LoVo (cell line): ENCODE data around the gene RALY.

Experiments used
- DNase-seq: peaks from one replicate; pipeline ENCODE4 v3.0.0-alpha.2; 2016; ENCODE audit warnings: low spot score

RALY gene

GRCh38 chr20:34082232-34082887, 88.6 kb downstream of the RALY start:
- DNase-seq, result no peak

DNA sequence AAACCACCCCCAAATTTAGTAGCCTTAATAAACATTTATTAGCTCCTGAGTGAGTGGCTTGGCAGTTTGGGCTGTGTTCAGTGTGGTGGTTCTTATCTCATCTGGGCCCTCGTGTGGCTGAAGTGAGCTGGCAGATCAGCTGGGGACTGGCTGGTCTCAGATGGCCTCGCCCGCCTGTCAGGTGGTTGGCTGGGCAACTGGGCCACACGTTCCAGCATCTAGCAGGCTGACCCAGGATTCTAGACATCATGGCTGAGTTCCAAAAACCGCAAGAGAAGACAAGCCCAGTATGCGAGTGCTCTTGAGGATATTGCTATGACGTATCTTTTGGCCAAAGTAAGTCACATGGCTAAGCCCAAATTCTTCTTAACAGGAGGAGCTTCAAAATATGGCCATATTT, 89.4 kb downstream of the RALY start:
- peak; percentile 52 for DNase-seq

DNA sequence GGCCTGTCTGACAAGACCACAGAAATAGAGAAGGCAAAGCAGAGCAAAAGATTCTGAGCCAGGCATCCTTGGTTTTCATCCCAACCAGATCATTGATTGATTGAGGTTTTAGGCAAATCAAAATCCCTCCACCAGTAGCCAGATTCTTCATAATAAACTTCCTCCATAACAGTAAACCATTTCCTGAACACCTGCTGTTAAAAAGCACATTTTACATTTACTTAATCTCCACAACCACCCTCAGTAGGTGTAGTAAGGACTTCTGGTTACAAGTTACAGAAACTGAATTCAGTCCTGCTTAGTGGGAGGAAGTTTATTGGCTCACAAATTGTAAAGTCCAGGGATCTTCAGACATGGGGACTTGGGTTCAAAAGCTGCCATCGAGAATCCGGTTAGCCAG, 90.1 kb downstream of the RALY start:
- DNase-seq, result no peak

- no peak for DNase-seq
These were observed 90.7 kb downstream of the RALY start for GRCh38 chr20:34084227-34084923.

DNA sequence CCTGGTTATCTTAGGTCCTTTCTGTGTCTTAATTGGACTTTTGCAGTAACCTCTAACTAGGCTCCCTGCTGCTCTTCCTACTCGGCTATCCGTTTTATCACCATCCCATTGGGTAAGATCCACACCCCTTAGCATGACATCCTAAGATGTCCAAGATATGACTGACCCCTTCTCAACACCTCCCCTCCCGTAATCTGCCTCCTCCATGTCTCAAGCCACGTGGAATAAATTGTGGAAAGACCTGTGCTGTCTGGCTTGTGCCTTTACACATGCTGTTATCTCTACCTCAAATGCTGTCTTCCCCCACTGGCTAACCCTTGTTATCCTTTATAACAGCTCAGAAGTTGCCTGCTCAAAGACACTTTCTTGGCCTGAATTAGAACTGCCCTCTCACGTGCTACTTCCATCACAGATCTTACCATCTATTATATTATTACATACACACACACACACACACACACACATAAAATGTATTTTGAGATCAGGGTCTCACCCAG, 91.9 kb downstream of the RALY start:
- no peak for DNase-seq

- DNase-seq, result no peak
These were observed 94.8 kb downstream of the RALY start for GRCh38 chr20:34088305-34089174.

- DNase-seq, result no peak
These were observed 95.4 kb downstream of the RALY start for GRCh38 chr20:34089175-34089479.

- DNase-seq, result no peak
These were observed 96.1 kb downstream of the RALY start for GRCh38 chr20:34089655-34090345.

- DNase-seq, result no peak
These were observed 96.9 kb downstream of the RALY start for GRCh38 chr20:34090645-34091044.

DNA sequence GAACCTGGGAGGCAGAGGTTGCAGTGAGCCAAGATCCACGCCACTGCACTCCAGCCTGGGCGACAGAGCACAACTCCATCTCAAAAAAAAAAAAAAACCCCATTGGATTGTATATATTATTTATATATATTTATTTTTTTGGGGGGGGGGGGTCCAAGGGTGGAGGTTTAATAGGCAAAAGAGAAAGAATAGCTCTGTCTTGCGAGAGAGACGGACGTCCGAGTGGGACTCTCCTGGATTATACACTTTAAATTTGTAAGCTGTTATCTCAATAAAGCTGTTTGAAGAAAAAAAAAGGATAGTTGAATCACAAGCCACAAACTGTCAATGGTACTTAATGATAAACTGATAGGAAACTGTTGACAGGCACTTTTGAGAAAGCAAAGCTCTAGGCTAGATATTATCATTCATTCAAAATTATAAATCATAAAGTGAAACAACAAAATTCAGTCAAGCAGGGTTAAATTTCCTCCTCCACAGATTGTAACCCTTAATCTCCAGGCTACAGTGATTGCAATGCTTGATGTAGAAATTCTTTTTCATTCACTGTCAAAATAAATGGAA, 98.0 kb downstream of the RALY start:
- no peak for DNase-seq

GRCh38 chr20:34093895-34094294, 100.2 kb downstream of the RALY start:
- no peak for DNase-seq

GRCh38 chr20:34095825-34096224, 102.1 kb downstream of the RALY start:
- no peak for DNase-seq

DNA sequence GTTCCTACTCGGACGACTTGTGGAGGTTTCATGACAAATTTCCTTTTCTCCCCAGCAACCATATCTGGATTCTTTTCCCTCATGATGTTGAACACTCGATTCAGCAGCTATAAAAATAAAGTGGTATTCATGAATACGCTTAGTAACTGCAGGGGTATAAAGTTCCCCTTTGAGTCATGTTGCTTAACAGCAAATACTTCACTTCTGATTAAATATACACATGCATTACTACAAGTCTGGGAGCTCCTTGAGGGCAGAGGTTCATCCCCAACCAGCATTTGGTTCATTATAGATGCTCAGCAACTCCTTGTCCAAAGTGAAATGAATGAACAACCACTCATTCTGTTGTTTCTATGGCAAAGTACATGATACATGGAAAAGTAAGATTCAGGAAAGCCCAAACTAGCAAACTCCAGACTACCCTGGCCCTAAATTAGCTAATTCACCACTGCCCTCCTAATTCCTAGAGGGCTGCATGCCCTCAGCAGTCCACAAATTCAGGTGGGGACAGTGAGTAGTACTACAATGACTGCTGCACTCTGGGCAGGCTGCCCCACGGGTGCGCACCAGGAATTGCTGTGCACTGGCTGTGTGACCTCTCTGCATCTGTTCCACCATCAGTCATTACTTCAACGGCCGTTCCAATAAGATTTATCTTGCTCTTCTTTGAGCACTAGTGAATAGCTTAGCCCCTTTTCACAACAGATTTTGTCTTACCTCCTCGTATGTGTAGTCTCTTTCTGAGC, 103.2 kb downstream of the RALY start:
- no peak for DNase-seq

DNA sequence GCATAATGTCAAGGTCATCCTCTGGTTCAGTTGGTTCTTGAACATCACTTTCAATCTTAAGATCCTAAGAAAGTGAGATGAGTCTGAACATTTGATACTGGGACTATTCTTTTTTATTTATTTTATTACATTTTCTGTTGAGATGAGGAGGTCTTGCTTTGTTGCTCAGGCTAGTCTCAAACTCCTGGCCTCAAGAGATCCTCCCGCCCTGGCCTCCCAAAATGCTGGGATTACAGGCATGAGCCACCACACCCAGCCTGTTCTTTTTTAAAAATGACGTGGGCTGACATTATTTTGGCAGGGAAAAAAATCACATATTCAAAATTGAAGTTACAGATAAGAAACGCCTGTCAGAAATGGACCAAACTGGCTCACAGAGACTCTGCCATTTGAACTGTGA, 104.9 kb downstream of the RALY start:
- no peak for DNase-seq

GRCh38 chr20:34099675-34100074, 106.0 kb downstream of the RALY start:
- no peak for DNase-seq

DNA sequence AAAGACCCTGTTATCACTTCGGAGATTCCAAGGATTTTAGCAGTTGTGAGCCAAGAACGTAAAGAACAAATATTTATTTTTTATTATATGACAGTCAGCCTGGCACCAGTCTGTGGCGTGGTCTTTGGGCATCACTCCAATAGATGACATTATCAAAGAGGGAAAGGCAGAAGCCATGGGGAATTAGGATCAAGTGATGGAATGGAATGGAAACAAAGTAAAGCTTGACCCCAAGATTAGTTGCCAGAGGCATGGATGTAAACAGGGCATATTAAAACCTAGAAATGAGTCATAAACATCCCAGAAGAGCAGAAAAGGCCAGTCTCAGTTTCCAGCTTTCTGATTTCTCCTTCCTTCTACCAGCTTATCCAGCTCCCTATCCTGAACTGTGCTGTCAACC, 106.9 kb downstream of the RALY start:
- no peak for DNase-seq

DNA sequence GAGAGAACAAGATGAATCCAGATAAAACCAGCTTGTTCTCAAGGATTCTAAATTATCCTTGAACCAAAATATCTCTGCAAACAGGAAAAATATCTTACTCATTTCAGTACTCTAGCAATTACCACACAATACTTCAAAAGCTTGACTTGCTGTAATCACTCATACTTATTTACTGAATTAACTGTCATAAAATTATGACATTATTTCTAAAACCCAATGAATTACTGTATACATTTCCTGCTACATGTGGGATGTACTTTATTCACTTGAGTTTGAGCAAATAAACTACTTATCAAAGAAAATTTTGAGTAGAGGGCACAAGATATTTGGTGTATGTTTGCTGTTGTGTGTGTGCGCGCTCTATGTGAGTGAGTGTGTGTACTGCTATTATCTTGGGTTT, 108.6 kb downstream of the RALY start:
- no peak for DNase-seq

GRCh38 chr20:34104059-34104458, 110.3 kb downstream of the RALY start:
- no peak for DNase-seq

DNA sequence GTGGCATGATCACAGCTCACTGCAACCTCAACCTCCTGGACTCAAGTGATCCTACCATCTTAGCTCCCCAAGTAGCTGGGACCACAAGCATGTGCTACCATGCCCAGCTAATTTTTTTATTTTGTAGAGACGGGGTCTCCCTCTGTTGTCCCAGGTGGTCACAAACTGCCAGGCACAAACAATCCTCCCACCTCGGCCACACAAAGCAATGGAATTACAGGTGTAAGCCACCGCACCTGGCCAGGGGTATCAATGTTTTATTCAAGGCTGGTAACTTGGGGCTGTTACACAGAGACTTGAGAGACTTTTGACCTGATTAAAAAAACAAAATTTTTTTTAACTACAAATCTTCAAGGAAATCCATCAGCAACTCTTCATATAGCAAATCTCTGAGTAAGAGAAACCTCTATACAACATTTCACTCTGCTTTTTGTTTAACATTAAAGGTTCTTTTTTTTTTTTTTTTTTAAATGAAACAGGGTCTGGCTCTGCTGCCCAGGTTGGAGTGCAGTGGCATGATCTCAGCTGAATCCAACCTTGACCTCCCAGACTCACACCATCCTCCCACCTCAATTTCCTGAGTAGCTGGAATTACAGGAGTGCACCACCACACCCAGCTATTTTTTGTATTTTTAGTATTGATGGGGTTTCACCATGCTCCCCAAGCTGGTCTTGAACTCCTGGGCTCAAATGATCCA, 112.4 kb downstream of the RALY start:
- no peak for DNase-seq

- no peak for DNase-seq
These were observed 115.0 kb downstream of the RALY start for GRCh38 chr20:34108616-34109174.
